Measurements from ENCODE around the gene TIGD4. TPM values are rescaled to one million over a fixed set of nuclear protein-coding genes. Genes with fewer than 3 reads are reported as not detected.

TIGD4 gene
- total and polyA plus RNA-seq, 2 of the 8 experiments (the other 6 are each of a cell fraction or from before 2014, with no cell fraction given) = 0.42 to 2.3 TPM

DNA sequence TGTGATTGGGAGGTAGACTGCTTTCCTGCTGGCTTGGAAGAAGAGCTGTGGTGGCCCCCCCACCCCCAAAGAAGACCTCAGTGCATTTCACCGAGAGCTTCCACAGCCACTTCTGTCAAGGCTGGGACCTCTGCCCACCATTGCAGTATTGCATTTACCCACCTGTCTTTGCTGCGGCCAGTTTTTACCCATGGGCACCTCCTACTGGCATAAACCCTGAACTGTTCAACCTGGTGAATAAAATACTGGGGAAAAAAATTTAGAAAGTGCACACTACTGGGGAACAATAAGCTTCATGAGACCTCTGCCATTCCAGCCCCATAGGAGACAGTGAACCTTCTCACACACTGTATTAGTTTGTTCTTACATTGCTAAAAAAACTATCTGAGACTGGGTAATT is 40.5 kb upstream of the TIGD4 start:
- H3K79me2 ChIP-seq (ENCODE audit: control insufficient read depth in 1 of 2, insufficient read depth in 2 of 2, low read length in 2 of 2) = no peaks in the 10 kb centered on the region; a peak in 1 of 4 replicates
- no peak overlapping the region for H3K56ac ChIP-seq (replicated peaks; ENCODE audit: insufficient read length, low read depth, low read length)
- no peak overlapping the region for H3K18ac ChIP-seq (ENCODE audit: extremely low read depth, low read length)
- no peak overlapping the region for H3K23ac ChIP-seq (ENCODE audit: insufficient read length)
- H3K23me2 ChIP-seq (ENCODE audit: low read depth, low read length) = no peaks in the 10 kb centered on the region
- peaks cover 0 to 12% (median 0%) of the 10 kb centered on the region in 4 experiments; a peak in 3 of 8 replicates for H3K36me3 ChIP-seq (ENCODE audit: control insufficient read depth in 2 of 4, insufficient read depth in 4 of 4, low read length in 3 of 4)
- no peak overlapping the region for H2AFZ ChIP-seq (ENCODE audit: low read length)
- ChIA-PET POLR2A (ENCODE audit: partially characterized antibody) (no interaction called here), CTCF (ENCODE audit: partially characterized antibody) (interaction anchor here (0.7 to 1.8 kb wide), 4 partner anchors 11 to 308 kb away, joined by 3 to 5 read pairs (median 4); no protein-coding TSS in a partner anchor)
- FAIRE-seq (no peak), DNase-seq (ENCODE audit: low read depth in 1 of 2, low spot score in 2 of 2) (no peak)
- H4K5ac ChIP-seq (ENCODE audit: insufficient read length, low read depth, low read length) = no peak overlapping the region
- H4K20me1 ChIP-seq (replicated peaks in 1 of 2; ENCODE audit: control insufficient read depth in 1 of 2, insufficient read depth in 2 of 2, low read length in 2 of 2) = peaks cover 0 to 2% of the 10 kb centered on the region in 2 experiments
- H2BK15ac ChIP-seq (ENCODE audit: low read length) = no peak overlapping the region
- H3K4me1 ChIP-seq (replicated peaks in 1 of 4; ENCODE audit: control insufficient read depth in 3 of 4, insufficient read depth in 4 of 4, low read length in 3 of 4) = no peaks in the 10 kb centered on the region; a peak in 2 of 7 replicates
- H4K8ac ChIP-seq (ENCODE audit: extremely low read depth, insufficient read depth, low read length) = no peak overlapping the region
- WGBS, 2 experiments (ENCODE audit: extremely low coverage in 1 of 2, insufficient coverage in 1 of 2, insufficient read length in 1 of 2, insufficient replicate concordance in 2 of 2, low coverage in 1 of 2, low lambda C conversion rate in 2 of 2, missing lambda C conversion rate in 1 of 2) = 86% methylated on average over 2 of the region's 2 CpGs; no CpG with 5 or more reads in 1 of the 2 experiments
- no peak overlapping the region for H3K4me3 ChIP-seq (ENCODE audit: extremely low read depth in 1 of 4, insufficient read depth in 2 of 4, low read depth in 3 of 4, low read length in 4 of 4)
- H3K4me2 ChIP-seq (ENCODE audit: insufficient read depth in 1 of 2, low read depth in 2 of 2, low read length in 2 of 2) = no peak overlapping the region
- H2AK5ac ChIP-seq (ENCODE audit: low read depth, low read length) = no peak overlapping the region
- no peak overlapping the region for H3K27ac ChIP-seq (ENCODE audit: low read depth, low read length)
- H3K79me1 ChIP-seq (ENCODE audit: low read depth, low read length) = peaks cover 7% of the 10 kb centered on the region
- no peak overlapping the region for H3K14ac ChIP-seq (ENCODE audit: insufficient read length)
- no peak overlapping the region for H4K91ac ChIP-seq (replicated peaks; ENCODE audit: insufficient read length, low read length)
- H2BK20ac ChIP-seq (ENCODE audit: low read length) = no peak overlapping the region
- H3K4ac ChIP-seq (replicated peaks; ENCODE audit: insufficient read length, low read depth, low read length) = no peak overlapping the region
- peaks cover 0 to 6% of the 10 kb centered on the region in 2 experiments; a peak in 1 of 4 replicates for H3K9me3 ChIP-seq (ENCODE audit: insufficient read depth in 2 of 2, low read depth in 1 of 2, low read length in 1 of 2)
- H3K9ac ChIP-seq (replicated peaks in 1 of 4; ENCODE audit: extremely low read depth in 1 of 4, low read depth in 3 of 4, low read length in 3 of 4) = no peak overlapping the region; a peak in 2 of 7 replicates
- H2BK12ac ChIP-seq (ENCODE audit: low read depth, low read length) = no peak overlapping the region
- H3K27me3 ChIP-seq (replicated peaks in 1 of 4; ENCODE audit: control insufficient read depth in 3 of 4, extremely low read depth in 1 of 4, insufficient read depth in 3 of 4, low read length in 3 of 4) = no peaks in the 10 kb centered on the region
- no peak overlapping the region for H2BK5ac ChIP-seq (ENCODE audit: low read depth, low read length)
- no peak overlapping the region for H2BK120ac ChIP-seq (replicated peaks; ENCODE audit: low read depth, low read length)
- TF ChIP-seq, protein P1, sequence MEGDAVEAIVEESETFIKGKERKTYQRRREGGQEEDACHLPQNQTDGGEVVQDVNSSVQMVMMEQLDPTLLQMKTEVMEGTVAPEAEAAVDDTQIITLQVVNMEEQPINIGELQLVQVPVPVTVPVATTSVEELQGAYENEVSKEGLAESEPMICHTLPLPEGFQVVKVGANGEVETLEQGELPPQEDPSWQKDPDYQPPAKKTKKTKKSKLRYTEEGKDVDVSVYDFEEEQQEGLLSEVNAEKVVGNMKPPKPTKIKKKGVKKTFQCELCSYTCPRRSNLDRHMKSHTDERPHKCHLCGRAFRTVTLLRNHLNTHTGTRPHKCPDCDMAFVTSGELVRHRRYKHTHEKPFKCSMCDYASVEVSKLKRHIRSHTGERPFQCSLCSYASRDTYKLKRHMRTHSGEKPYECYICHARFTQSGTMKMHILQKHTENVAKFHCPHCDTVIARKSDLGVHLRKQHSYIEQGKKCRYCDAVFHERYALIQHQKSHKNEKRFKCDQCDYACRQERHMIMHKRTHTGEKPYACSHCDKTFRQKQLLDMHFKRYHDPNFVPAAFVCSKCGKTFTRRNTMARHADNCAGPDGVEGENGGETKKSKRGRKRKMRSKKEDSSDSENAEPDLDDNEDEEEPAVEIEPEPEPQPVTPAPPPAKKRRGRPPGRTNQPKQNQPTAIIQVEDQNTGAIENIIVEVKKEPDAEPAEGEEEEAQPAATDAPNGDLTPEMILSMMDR (IDR thresholded peaks at IDR 0.05; ENCODE audit: control extremely low read depth in 1 of 3, insufficient read depth in 1 of 3, low read depth in 1 of 3, low read length in 3 of 3) = peak in 1 of 3 experiments; percentile 18; a peak in 1 of 4 replicates
- no peak for TF ChIP-seq SIRT6 (IDR thresholded peaks at IDR 0.05; ENCODE audit: low read length)
- peak in 1 of 2 experiments; percentile 1; a peak in 1 of 4 replicates for TF ChIP-seq RAD21 (IDR thresholded peaks at IDR 0.05 in 1 of 2, conservative IDR thresholded peaks at IDR 0.05 in 1 of 2; ENCODE audit: low read depth in 2 of 2, low read length in 2 of 2)
- no peak for TF ChIP-seq JUND (IDR thresholded peaks at IDR 0.05; ENCODE audit: low read length)
- TF ChIP-seq CTBP2 (IDR thresholded peaks at IDR 0.05; ENCODE audit: borderline replicate concordance, insufficient read depth, insufficient read length, low read length) = no peak
- TF ChIP-seq POLR2AphosphoS5 (IDR thresholded peaks at IDR 0.05; ENCODE audit: low read depth, low read length) = no peak
